ENCODE results near the gene CFB.

The CFB gene

GRCh38 chr6:31948753-31949413, 3.0 kb downstream of the CFB start:
- Histone ChIP-seq H3K27ac (ENCODE audit: poor library complexity, severe bottlenecking) (no peak overlapping the region), H3K9me3 (ENCODE audit: severe bottlenecking) (no peaks in the 10 kb centered on the region), H3K4me1 (ENCODE audit: insufficient read depth, poor library complexity, severe bottlenecking) (peaks cover 10% of the 10 kb centered on the region), H3K27me3 (ENCODE audit: insufficient read depth, poor library complexity, severe bottlenecking) (no peaks in the 10 kb centered on the region), H3K36me3 (ENCODE audit: low read depth) (peaks cover 25% of the 10 kb centered on the region), H3K4me3 (ENCODE audit: severe bottlenecking) (no peak overlapping the region)
- DNase-seq (ENCODE audit: low spot score), result no peak
- no peak for ATAC-seq (ENCODE audit: low read depth)
- TF ChIP-seq CTCF (IDR thresholded peaks at IDR 0.05; ENCODE audit: poor library complexity, severe bottlenecking), result no peak

GRCh38 chr6:31949926-31950548, 4.1 kb downstream of the CFB start:
- ATAC-seq (ENCODE audit: low read depth) (no peak), DNase-seq (ENCODE audit: low spot score) (no peak)
- H3K36me3 ChIP-seq (ENCODE audit: low read depth), result peaks cover 36% of the 10 kb centered on the region
- no peak overlapping the region for H3K4me3 ChIP-seq (ENCODE audit: severe bottlenecking)
- H3K9me3 ChIP-seq (ENCODE audit: severe bottlenecking), result no peaks in the 10 kb centered on the region
- H3K4me1 ChIP-seq (ENCODE audit: insufficient read depth, poor library complexity, severe bottlenecking), result peaks cover 10% of the 10 kb centered on the region
- H3K27ac ChIP-seq (ENCODE audit: poor library complexity, severe bottlenecking), result no peak overlapping the region
- H3K27me3 ChIP-seq (ENCODE audit: insufficient read depth, poor library complexity, severe bottlenecking), result no peaks in the 10 kb centered on the region
- TF ChIP-seq CTCF (IDR thresholded peaks at IDR 0.05; ENCODE audit: poor library complexity, severe bottlenecking), result no peak

- Histone ChIP-seq H3K9me3 (ENCODE audit: severe bottlenecking) (no peaks in the 10 kb centered on the region), H3K27ac (ENCODE audit: poor library complexity, severe bottlenecking) (no peak overlapping the region), H3K36me3 (ENCODE audit: low read depth) (peaks cover 57% of the 10 kb centered on the region), H3K4me1 (ENCODE audit: insufficient read depth, poor library complexity, severe bottlenecking) (no peaks in the 10 kb centered on the region), H3K27me3 (ENCODE audit: insufficient read depth, poor library complexity, severe bottlenecking) (no peaks in the 10 kb centered on the region), H3K4me3 (ENCODE audit: severe bottlenecking) (no peak overlapping the region)
- TF ChIP-seq CTCF (IDR thresholded peaks at IDR 0.05; ENCODE audit: poor library complexity, severe bottlenecking), result peak; percentile 80
- ATAC-seq (ENCODE audit: low read depth), result peak; percentile 60
- DNase-seq (ENCODE audit: low spot score), result no peak
Measured at GRCh38 chr6:31952140-31952805, 6.4 kb downstream of the CFB start.

GRCh38 chr6:31952890-31953289, 7.0 kb downstream of the CFB start:
- H3K36me3 ChIP-seq (ENCODE audit: low read depth), result peaks cover 63% of the 10 kb centered on the region
- no peak for TF ChIP-seq CTCF (IDR thresholded peaks at IDR 0.05; ENCODE audit: poor library complexity, severe bottlenecking)
- H3K4me1 ChIP-seq (ENCODE audit: insufficient read depth, poor library complexity, severe bottlenecking), result no peaks in the 10 kb centered on the region
- H3K4me3 ChIP-seq (ENCODE audit: severe bottlenecking), result no peak overlapping the region
- no peak for ATAC-seq (ENCODE audit: low read depth)
- H3K27me3 ChIP-seq (ENCODE audit: insufficient read depth, poor library complexity, severe bottlenecking), result no peaks in the 10 kb centered on the region
- H3K27ac ChIP-seq (ENCODE audit: poor library complexity, severe bottlenecking), result no peak overlapping the region
- H3K9me3 ChIP-seq (ENCODE audit: severe bottlenecking), result no peaks in the 10 kb centered on the region
- DNase-seq (ENCODE audit: low spot score), result no peak
